AG10803 (cell line): ENCODE results near the gene PLA1A.

Source experiments
- DNase-seq: peaks from one replicate; pipeline ENCODE4 v3.0.0; 2010; ENCODE audit warnings: low read depth
- H3K4me3 ChIP-seq: 2 replicates; pipeline ENCODE4 v1.5.1; 2011; ENCODE audit warnings: mild to moderate bottlenecking, low read length, control low read depth
- TF ChIP-seq, protein P1 (sequence below): conservative IDR thresholded peaks from 2 replicates; pipeline ENCODE4 v1.5.1; 2011; ENCODE audit warnings: mild to moderate bottlenecking, low read length, control low read depth, inconsistent platforms

The PLA1A gene

DNA sequence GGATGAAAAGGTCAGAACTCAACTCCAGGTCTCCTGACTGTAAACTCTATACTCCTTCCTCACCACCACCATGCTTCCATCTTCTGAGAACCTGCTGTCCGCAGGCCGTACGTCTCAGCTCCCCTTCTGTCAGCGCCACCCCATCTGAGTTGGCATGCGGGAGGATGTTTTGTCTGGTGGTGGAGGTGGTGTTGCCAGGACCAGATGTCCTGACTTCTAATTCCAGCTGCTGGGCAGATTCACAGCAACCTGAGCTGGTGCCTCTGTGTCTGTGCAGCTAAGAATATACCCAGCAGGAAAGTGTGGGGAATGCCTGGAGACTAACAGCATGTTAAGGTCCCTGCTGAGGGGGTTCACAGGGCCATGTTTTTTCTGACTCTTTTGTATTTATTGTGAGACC lies 23.2 kb downstream of the PLA1A start:
- no peak overlapping the region for H3K4me3 ChIP-seq
- no peak for DNase-seq
- TF ChIP-seq, protein P1, sequence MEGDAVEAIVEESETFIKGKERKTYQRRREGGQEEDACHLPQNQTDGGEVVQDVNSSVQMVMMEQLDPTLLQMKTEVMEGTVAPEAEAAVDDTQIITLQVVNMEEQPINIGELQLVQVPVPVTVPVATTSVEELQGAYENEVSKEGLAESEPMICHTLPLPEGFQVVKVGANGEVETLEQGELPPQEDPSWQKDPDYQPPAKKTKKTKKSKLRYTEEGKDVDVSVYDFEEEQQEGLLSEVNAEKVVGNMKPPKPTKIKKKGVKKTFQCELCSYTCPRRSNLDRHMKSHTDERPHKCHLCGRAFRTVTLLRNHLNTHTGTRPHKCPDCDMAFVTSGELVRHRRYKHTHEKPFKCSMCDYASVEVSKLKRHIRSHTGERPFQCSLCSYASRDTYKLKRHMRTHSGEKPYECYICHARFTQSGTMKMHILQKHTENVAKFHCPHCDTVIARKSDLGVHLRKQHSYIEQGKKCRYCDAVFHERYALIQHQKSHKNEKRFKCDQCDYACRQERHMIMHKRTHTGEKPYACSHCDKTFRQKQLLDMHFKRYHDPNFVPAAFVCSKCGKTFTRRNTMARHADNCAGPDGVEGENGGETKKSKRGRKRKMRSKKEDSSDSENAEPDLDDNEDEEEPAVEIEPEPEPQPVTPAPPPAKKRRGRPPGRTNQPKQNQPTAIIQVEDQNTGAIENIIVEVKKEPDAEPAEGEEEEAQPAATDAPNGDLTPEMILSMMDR: no peak

DNA sequence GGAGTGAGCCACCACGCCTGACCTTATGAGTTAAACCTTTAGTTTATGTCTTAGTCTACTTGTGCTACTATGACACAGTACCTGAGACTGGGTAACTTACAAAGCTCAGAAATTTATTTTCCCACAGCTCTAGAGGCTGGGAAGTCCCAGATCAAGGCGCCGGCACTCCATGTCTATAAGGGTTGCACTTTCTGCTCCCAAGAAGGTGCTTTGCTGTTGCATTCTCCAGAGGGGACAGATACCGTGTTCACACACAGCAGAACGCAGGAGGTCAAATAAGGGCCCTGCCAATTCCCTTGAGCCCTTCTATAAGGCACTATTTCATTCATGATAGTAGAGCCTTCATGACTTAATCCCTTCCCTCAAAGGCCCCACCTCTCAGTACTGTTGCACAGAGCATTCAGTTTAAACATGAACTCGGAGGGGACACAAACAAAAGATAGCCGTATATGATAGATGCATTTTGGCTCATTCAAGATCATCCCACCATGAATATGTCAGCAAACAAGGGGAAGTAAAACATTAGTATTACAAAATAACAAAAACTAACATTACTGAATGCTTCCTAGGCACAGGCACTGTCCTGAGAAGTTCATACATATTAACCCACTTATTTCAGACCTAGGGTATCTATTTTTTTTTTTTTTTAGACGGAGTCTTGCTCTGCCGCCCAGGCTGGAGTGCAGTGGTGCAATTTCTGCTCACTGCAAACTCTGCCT lies 26.5 kb downstream of the PLA1A start:
- H3K4me3 ChIP-seq: no peak overlapping the region
- TF ChIP-seq, protein P1: no peak
- no peak for DNase-seq

DNA sequence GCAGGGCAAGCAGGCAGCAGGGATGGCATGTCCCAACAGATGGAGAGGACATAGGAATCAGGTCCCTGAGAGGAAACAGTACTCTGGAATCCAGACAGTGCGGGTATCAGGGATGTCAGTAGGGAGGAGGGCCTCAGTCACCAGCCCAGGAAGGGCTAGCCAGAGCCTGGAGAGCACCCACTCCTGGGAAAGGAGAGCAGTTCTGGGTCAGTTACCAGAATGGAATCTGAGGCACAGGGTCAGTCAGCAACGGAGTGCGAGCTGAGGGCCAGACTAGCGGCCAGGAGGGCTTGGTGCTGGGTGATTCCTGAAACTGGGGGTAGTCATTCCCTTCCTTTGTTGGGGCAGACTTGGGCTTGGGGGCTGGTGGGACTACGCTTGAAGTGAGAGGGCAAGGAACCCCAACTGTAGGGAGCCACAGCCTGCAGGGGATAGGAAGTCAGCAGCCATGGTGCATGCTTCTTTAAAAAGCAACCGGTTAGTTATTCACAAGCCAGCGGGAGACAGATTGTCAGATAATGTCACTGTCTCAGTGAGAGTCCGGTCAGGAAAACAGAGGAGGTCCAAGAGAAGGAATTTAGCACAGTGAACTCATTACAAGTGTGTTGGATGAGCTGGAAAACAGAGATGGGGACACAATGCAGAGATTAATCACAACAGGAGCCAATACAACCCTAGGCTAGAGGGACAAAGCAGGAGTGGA lies 27.9 kb downstream of the PLA1A start:
- TF ChIP-seq, protein P1: no peak
- DNase-seq: no peak
- no peak overlapping the region for H3K4me3 ChIP-seq

DNA sequence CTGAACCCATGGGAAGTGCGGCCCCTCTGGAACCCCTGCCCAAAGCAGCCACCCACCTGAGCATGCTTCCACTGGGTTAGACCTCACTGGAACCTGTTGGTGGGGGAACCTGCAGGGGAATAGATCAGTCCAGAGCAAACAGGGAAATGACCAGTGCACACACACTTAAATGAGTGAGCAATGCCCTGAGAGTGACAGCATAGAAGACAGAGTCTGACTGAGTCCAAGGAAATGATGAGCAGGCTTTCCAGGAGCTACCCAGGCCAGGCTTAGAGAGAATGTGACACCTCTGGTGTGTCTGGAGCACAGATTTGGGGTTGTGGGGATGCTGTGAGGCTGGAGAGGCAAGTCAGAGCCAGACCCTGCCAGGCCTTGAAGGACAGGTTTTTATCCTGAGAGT lies 28.5 kb downstream of the PLA1A start:
- H3K4me3 ChIP-seq: no peak overlapping the region
- DNase-seq: no peak
- TF ChIP-seq, protein P1: no peak

DNA sequence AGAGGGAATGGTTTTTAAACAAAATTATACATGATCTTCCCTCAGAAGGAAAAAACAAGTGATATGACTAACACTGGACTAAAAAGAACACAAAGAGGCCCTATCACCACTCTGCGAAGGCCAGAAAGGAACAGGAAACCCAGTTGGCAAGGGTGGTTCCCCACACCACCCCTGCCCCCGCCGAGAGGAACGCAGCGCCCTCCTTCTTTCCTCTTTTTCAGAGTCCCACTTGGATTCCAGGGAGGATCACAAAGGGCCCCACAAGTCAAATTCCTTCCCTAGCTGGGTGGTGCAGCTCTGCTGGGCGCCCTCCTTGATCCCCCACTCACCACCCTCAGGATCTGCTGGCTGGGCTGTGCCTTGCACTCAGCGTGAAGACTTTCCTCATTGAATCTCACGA lies 29.8 kb downstream of the PLA1A start:
- no peak for DNase-seq
- TF ChIP-seq, protein P1: no peak
- no peak overlapping the region for H3K4me3 ChIP-seq

DNA sequence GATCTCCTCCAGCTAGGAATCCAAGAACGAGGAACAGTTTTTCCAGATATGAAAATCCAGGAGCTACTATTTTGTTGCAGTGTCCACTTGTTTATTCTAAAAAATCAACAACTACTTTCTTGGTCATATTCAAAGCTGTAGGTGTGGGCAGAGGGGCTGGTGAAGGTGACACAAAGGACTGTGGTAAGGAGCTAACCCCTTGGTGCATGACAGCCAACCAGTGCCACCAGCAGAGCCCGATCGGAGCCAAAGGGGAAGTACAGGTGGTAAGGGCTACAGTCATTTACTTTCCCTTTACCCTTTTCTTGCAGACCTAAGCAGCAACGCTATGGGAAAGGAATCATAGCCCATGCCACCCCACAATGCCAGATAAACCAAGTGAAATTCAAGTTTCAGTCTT lies 30.7 kb downstream of the PLA1A start:
- no peak overlapping the region for H3K4me3 ChIP-seq
- TF ChIP-seq, protein P1: no peak
- no peak for DNase-seq

DNA sequence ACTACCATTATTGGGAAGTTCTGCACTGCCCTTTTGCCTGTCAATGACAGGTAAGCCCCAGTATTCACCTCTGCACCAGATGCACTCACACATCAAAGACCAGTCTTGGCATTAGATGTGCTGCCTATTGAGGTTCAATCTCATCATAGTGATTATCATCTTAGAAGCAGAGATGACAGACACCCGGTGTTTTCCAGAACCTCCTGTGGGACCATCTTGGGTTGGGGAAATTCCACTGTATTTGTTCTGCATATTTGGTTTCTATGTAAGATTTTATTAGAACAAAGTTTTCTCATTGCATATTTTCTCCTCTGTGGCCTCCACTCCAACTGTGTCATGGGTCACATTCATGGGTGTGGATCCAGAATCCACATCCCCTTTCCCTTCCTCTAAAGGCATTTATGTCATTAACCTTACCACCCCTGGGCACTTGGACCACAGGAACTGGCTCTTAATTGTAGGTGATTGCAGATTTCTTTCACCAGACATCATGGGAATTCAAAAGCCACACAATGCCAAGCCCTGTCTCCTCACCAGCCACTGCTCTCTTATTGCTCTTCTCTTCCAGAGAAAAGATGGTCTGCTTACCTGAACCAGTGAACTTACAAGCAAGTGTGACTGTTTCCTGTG lies 31.2 kb downstream of the PLA1A start:
- TF ChIP-seq, protein P1: no peak
- H3K4me3 ChIP-seq: no peak overlapping the region
- DNase-seq: peak; percentile 67
